Mesendoderm (in vitro differentiated cells): ENCODE measurements around the gene ERCC1.
A peak's percentile ranks its signal among the peaks of the same experiment; 100 is the strongest.
"Not testable (repeated sequence)": the region's sequence is repeated elsewhere in the genome, so short reads cannot be mapped to it uniquely, and the experiment has no call there.

Experiments
- DNase-seq: peaks from one replicate; pipeline ENCODE4 v3.0.0; 2013
- H2AK5ac ChIP-seq: 2 replicates; pipeline ENCODE4 v1.6.1; 2013; ENCODE audit warnings: low read length, inconsistent platforms
- H2BK120ac ChIP-seq: 2 replicates; pipeline ENCODE4 v1.6.1; 2013; ENCODE audit warnings: low read depth, mild to moderate bottlenecking, low read length, moderate library complexity, mixed read lengths
- H2BK15ac ChIP-seq: replicated peaks from 2 replicates; pipeline ENCODE4 v1.6.1; 2013; ENCODE audit warnings: low read depth, mild to moderate bottlenecking, moderate library complexity
- H2BK5ac ChIP-seq: 2 replicates; pipeline ENCODE4 v1.6.1; 2013; ENCODE audit warnings: low read length, inconsistent platforms
- H3K18ac ChIP-seq: 2 replicates; pipeline ENCODE4 v1.6.1; 2013; ENCODE audit warnings: mild to moderate bottlenecking, low read length, mixed read lengths
- H3K23ac ChIP-seq: one replicate; pipeline ENCODE4 v1.6.1; 2013; ENCODE audit warnings: low read length
- H3K27ac ChIP-seq: 2 replicates; pipeline ENCODE4 v1.5.1; 2013; ENCODE audit warnings: low read depth, mild to moderate bottlenecking, inconsistent platforms, low read length, moderate library complexity
- H3K27me3 ChIP-seq: 2 replicates; pipeline ENCODE4 v1.6.1; 2013; ENCODE audit warnings: low read length, control low read depth, mild to moderate bottlenecking, inconsistent platforms; ENCODE audit not compliant: insufficient read depth, poor library complexity
- H3K36me3 ChIP-seq: 2 replicates; pipeline ENCODE4 v1.6.1; 2013; ENCODE audit warnings: low read length, inconsistent platforms; ENCODE audit not compliant: control insufficient read depth, insufficient read depth
- H3K4ac ChIP-seq: one replicate; pipeline ENCODE4 v1.6.1; 2013; ENCODE audit warnings: low read depth, mild to moderate bottlenecking, low read length, moderate library complexity
- H3K4me1 ChIP-seq: 2 replicates; pipeline ENCODE4 v1.6.1; 2013; ENCODE audit warnings: low read depth, low read length, inconsistent platforms; ENCODE audit not compliant: control insufficient read depth
- H3K4me2 ChIP-seq: 2 replicates; pipeline ENCODE4 v1.6.1; 2013; ENCODE audit warnings: low read length
- H3K4me3 ChIP-seq: 2 replicates; pipeline ENCODE4 v1.5.1; 2013; ENCODE audit warnings: mild to moderate bottlenecking, low read length
- H3K56ac ChIP-seq: one replicate; pipeline ENCODE4 v1.6.1; 2013; ENCODE audit warnings: low read length
- H3K79me1 ChIP-seq: 2 replicates; pipeline ENCODE4 v1.6.1; 2013; ENCODE audit warnings: low read length, inconsistent platforms
- H3K79me2 ChIP-seq: 2 replicates; pipeline ENCODE4 v1.6.1; 2013; ENCODE audit warnings: mild to moderate bottlenecking, low read length; ENCODE audit not compliant: control insufficient read depth, insufficient read depth
- H3K9ac ChIP-seq: 2 replicates; pipeline ENCODE4 v1.6.1; 2013; ENCODE audit warnings: low read length, inconsistent platforms
- H4K5ac ChIP-seq: one replicate; pipeline ENCODE4 v1.6.1; 2013; ENCODE audit warnings: low read length
- H4K8ac ChIP-seq: one replicate; pipeline ENCODE4 v1.6.1; 2013; ENCODE audit warnings: low read depth, mild to moderate bottlenecking, control low read depth, low read length, moderate library complexity
- WGBS: extraction: QIAGEN DNeasy Blood & Tissue Kit; methylation state at CpG from one replicate; pipeline ENCODE4 v1.1.7; 2013; ENCODE audit warnings: low lambda C conversion rate, missing lambda C conversion rate; ENCODE audit not compliant: insufficient coverage; ENCODE audit errors: extremely low coverage; 5-methylcytosine and 5-hydroxymethylcytosine counted together

Gene ERCC1

GRCh38 chr19:45408830-45409556 lies 14.7 kb downstream of the ERCC1 start:
- no peak overlapping the region for H3K18ac ChIP-seq
- H3K23ac ChIP-seq, result no peak overlapping the region
- H3K79me1 ChIP-seq, result peaks cover 11% of the 10 kb centered on the region
- DNase-seq, result no peak
- H3K4me1 ChIP-seq, result no peaks in the 10 kb centered on the region
- no peak overlapping the region for H3K27ac ChIP-seq
- no peak overlapping the region for H2BK15ac ChIP-seq
- no peak overlapping the region for H3K4me3 ChIP-seq
- H3K27me3 ChIP-seq, result no peaks in the 10 kb centered on the region
- no peak overlapping the region for H3K9ac ChIP-seq
- H3K36me3 ChIP-seq, result no peaks in the 10 kb centered on the region
- H3K4me2 ChIP-seq, result no peak overlapping the region
- no CpG with 5 or more reads among the region's 15 CpGs for WGBS
- no peak overlapping the region for H4K5ac ChIP-seq
- H3K56ac ChIP-seq, result no peak overlapping the region
- H3K4ac ChIP-seq, result no peak overlapping the region
- H2BK120ac ChIP-seq, result no peak overlapping the region
- H4K8ac ChIP-seq, result no peak overlapping the region
- no peak overlapping the region for H2AK5ac ChIP-seq
- no peak overlapping the region for H2BK5ac ChIP-seq
- H3K79me2 ChIP-seq, result peaks cover 9% of the 10 kb centered on the region

DNA sequence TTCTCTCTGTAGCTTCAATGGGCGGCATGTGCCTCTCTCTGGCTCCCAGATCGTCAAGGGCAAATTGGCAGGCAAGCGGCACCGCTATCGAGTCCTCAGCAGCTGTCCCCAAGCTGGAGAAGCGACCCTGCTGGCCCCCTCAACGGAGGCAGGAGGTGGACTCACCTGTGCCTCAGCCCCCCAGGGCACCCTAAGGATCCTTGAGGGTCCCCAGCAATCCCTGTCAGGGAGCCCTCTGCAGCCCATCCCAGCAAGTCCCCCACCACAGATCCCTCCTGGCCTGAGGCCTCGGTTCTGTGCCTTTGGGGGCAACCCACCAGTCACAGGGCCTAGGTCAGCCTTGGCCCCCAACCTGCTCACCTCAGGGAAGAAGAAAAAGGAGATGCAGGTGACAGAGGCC lies 15.6 kb downstream of the ERCC1 start:
- Histone ChIP-seq H3K9ac (no peak overlapping the region), H2BK120ac (no peak overlapping the region), H3K36me3 (no peaks in the 10 kb centered on the region), H3K56ac (no peak overlapping the region), H3K79me2 (peaks cover 9% of the 10 kb centered on the region), H3K27ac (no peak overlapping the region), H2AK5ac (no peak overlapping the region), H3K4me2 (no peak overlapping the region), H3K4ac (no peak overlapping the region), H3K79me1 (peaks cover 15% of the 10 kb centered on the region), H2BK5ac (no peak overlapping the region), H2BK15ac (no peak overlapping the region), H3K4me1 (peaks cover 5% of the 10 kb centered on the region), H3K4me3 (no peak overlapping the region), H3K18ac (no peak overlapping the region), H3K27me3 (no peaks in the 10 kb centered on the region), H4K5ac (no peak overlapping the region), H3K23ac (no peak overlapping the region), H4K8ac (no peak overlapping the region)
- no CpG with 5 or more reads among the region's 8 CpGs for WGBS
- DNase-seq, result no peak

- H4K5ac ChIP-seq, H3K27ac ChIP-seq, DNase-seq, H2AK5ac ChIP-seq, H3K79me2 ChIP-seq, H3K4me2 ChIP-seq, H3K4ac ChIP-seq, H3K27me3 ChIP-seq, H2BK5ac ChIP-seq, H2BK15ac ChIP-seq, H3K4me3 ChIP-seq, H3K23ac ChIP-seq, H3K18ac ChIP-seq, H3K36me3 ChIP-seq, H4K8ac ChIP-seq, H3K4me1 ChIP-seq, H3K56ac ChIP-seq, H2BK120ac ChIP-seq: not testable (repeated sequence)
- no CpG with 5 or more reads among the region's 5 CpGs for WGBS
- Histone ChIP-seq H3K79me1 (peaks cover 15% of the 10 kb centered on the region), H3K9ac (peak overlapping the region; percentile 95)
Measured at GRCh38 chr19:45407585-45407984, 16.1 kb downstream of the ERCC1 start.

- Histone ChIP-seq H2BK120ac (no peak overlapping the region), H4K8ac (no peak overlapping the region), H2AK5ac (no peak overlapping the region), H3K36me3 (no peaks in the 10 kb centered on the region), H3K4me1 (peaks cover 9% of the 10 kb centered on the region), H2BK5ac (no peak overlapping the region), H3K23ac (peak overlapping the region; percentile 74), H3K79me2 (peaks cover 9% of the 10 kb centered on the region), H3K9ac (peak overlapping the region; percentile 95), H3K4me2 (peak overlapping the region; percentile 94), H3K4ac (no peak overlapping the region), H3K27ac (no peak overlapping the region), H4K5ac (no peak overlapping the region), H3K18ac (no peak overlapping the region), H3K27me3 (no peaks in the 10 kb centered on the region), H2BK15ac (no peak overlapping the region), H3K56ac (peak overlapping the region; percentile 96), H3K79me1 (peaks cover 15% of the 10 kb centered on the region), H3K4me3 (peak overlapping the region; percentile 98)
- no peak for DNase-seq
- no CpG with 5 or more reads among the region's 10 CpGs for WGBS
Measured at GRCh38 chr19:45407091-45407375, 16.7 kb downstream of the ERCC1 start.

DNA sequence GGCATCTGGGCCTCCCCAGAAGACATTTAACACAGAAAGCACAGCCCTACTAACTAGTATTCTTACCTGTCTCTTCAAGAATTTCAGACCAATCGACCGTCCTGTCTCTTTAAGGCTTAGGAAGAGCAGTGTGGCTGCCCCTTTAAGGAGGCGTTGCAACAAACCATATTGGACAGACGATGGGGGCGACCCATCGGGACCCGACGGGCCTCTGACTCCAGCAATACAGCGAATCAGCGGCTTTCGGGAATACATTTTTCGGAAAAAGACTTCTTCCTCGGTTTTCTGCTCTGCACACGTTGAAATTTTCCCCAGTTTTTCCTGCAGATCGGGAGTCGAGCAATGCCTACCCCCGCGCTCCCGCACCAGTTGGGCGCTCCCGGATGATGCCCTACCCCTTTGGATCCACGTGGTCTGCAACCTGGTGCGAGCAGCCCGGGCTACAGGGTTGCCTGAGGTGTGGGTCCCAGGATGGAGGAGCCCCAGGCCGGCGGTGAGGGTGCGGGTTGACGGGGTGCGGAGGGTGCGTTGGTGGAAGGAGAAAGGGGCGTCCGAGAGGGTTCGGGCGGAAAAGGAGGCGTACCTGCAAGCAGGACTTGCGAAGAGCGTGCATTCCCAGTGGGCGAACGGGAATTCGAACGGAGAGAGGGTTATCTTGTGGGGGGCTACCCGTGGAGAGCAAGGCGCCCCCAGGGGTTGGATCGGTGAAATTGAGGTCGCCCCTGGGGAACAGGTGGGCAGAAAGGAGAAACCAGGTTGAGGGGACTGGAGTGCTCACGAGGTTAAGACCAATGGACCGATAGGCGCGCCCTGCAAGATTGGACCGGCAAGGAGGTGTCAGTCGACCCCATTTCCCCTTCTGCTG lies 17.3 kb downstream of the ERCC1 start, which contains the start of gene POLR1G:
Gene POLR1G (plus strand): TSS at position 419 of the 865 bp plus-strand sequence. CDS start 53 bp downstream, at position 472.
- DNase-seq, result peak; percentile 95
- peak within 1 kb of the TSS; percentile 98 for H3K4me3 ChIP-seq
- H3K9ac ChIP-seq, result peak within 1 kb of the TSS; percentile 95
- peak within 1 kb of the TSS; percentile 65 for H3K27ac ChIP-seq
- H2BK5ac ChIP-seq, result peak within 1 kb of the TSS; percentile 77
- peaks cover 9% of the 10 kb centered on the region for H3K4me1 ChIP-seq
- no peaks in the 10 kb centered on the region for H3K27me3 ChIP-seq
- H4K5ac ChIP-seq, result no peak within 1 kb of the TSS
- no peaks in the 10 kb centered on the region for H3K36me3 ChIP-seq
- peak within 1 kb of the TSS; percentile 96 for H3K56ac ChIP-seq
- H3K4ac ChIP-seq, result peak within 1 kb of the TSS; percentile 65
- H3K23ac ChIP-seq, result peak within 1 kb of the TSS; percentile 74
- no peak within 1 kb of the TSS for H2BK15ac ChIP-seq
- no peak within 1 kb of the TSS for H4K8ac ChIP-seq
- no CpG with 5 or more reads among the region's 51 CpGs for WGBS
- peak within 1 kb of the TSS; percentile 94 for H3K4me2 ChIP-seq
- peaks cover 16% of the 10 kb centered on the region for H3K79me1 ChIP-seq
- peaks cover 9% of the 10 kb centered on the region for H3K79me2 ChIP-seq
- peak within 1 kb of the TSS; percentile 45 for H3K18ac ChIP-seq
- H2AK5ac ChIP-seq, result no peak within 1 kb of the TSS
- no peak within 1 kb of the TSS for H2BK120ac ChIP-seq
